NCI-H526 (cell line): ENCODE data around the gene CRIM1.

Source experiments
- DNase-seq, 2 experiments: peaks; one replicate each; lab custom pipeline; 2025; lab: John Stamatoyannopoulos, UW

The CRIM1 gene

GRCh38 chr2:36578343-36579296 lies 223.0 kb downstream of the CRIM1 start:
- DNase-seq, result no peak

GRCh38 chr2:36579297-36579664 lies 223.7 kb downstream of the CRIM1 start:
- no peak for DNase-seq

GRCh38 chr2:36582538-36582937 lies 227.0 kb downstream of the CRIM1 start:
- no peak for DNase-seq

- DNase-seq, result no peak
Measured at GRCh38 chr2:36582951-36583350, 227.4 kb downstream of the CRIM1 start.

- DNase-seq, result no peak
Measured at GRCh38 chr2:36584148-36584794, 228.7 kb downstream of the CRIM1 start.

GRCh38 chr2:36586672-36587071 lies 231.1 kb downstream of the CRIM1 start:
- DNase-seq, result no peak

GRCh38 chr2:36587101-36587500 lies 231.5 kb downstream of the CRIM1 start:
- DNase-seq, result no peak

GRCh38 chr2:36587556-36587955 lies 232.0 kb downstream of the CRIM1 start:
- no peak for DNase-seq

- DNase-seq, result no peak
Measured at GRCh38 chr2:36589230-36589630, 233.7 kb downstream of the CRIM1 start.

- no peak for DNase-seq
Measured at GRCh38 chr2:36594849-36595248, 239.3 kb downstream of the CRIM1 start.

- DNase-seq, result no peak
Measured at GRCh38 chr2:36596397-36596796, 240.8 kb downstream of the CRIM1 start.

GRCh38 chr2:36597003-36597531 lies 241.5 kb downstream of the CRIM1 start:
- DNase-seq, result no peak

GRCh38 chr2:36597532-36598377 lies 242.2 kb downstream of the CRIM1 start, which contains the start of gene FEZ2:
Gene FEZ2, minus strand, starts transcription at chr2:36598168. Its CDS starts 26 bp downstream, at chr2:36598142.
- DNase-seq, result peak; percentile 52 to 90
